Type B pancreatic cell (in vitro differentiated cells): ENCODE measurements around the gene CFAP221. TPM values are rescaled to one million over a fixed set of nuclear protein-coding genes. Genes with fewer than 3 reads are reported as not detected.

Experiments used
- DNase-seq: peaks from one replicate; pipeline ENCODE4 v3.0.0; 2021; ENCODE audit warnings: mixed read lengths; ENCODE audit not compliant: unreplicated experiment; ENCODE audit errors: extremely low spot score
- H3K27ac Mint-ChIP-seq: 2 replicates; pipeline ENCODE4 v1.8.0; 2021; ENCODE audit warnings: mild to moderate bottlenecking, mixed read lengths
- H3K27me3 Mint-ChIP-seq: 2 replicates; pipeline ENCODE4 v1.8.0; 2021; ENCODE audit warnings: mixed read lengths
- H3K36me3 Mint-ChIP-seq: 2 replicates; pipeline ENCODE4 v1.8.0; 2021; ENCODE audit warnings: mixed read lengths
- H3K4me1 Mint-ChIP-seq: one replicate; pipeline ENCODE4 v1.8.0; 2021; ENCODE audit warnings: mixed read lengths; ENCODE audit not compliant: unreplicated experiment
- H3K4me3 Mint-ChIP-seq: 2 replicates; pipeline ENCODE4 v1.8.0; 2021; ENCODE audit warnings: mild to moderate bottlenecking, mixed read lengths
- H3K9me3 Mint-ChIP-seq: 2 replicates; pipeline ENCODE4 v1.8.0; 2021; ENCODE audit warnings: mixed read lengths
- total RNA-seq: library from RNA; stranded (reverse); gene quantifications from 2 replicates; pipeline ENCODE4 v1.2.1, GENCODE V29; 2021; ENCODE audit warnings: low replicate concordance
- TF ChIP-seq, protein P1 (sequence below): fragments of 200-600 bp; sonication (generic); conservative IDR thresholded peaks from 2 replicates; pipeline ENCODE4 v1.5.0; 2021; ENCODE audit warnings: antibody characterized with exemption, mild to moderate bottlenecking

The CFAP221 gene
- total RNA-seq, 1 donor from 2014 or later, result 4.8 TPM

DNA sequence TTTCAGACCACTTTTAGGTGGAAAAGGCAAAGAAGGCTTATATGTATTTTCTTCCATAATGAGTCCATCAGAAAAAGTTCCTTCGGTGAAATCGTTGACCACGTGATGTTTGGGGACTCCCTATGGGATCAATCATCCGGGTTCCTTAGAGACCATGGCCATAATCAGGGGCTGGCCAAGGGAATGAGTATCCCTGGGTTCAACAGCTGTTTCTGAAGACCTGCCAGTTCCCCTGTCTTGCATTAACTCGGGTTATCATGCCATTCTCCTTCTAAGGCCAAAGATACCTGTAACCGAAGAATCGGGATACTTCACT is 116.1 kb downstream of the CFAP221 start:
- TF ChIP-seq, protein P1, sequence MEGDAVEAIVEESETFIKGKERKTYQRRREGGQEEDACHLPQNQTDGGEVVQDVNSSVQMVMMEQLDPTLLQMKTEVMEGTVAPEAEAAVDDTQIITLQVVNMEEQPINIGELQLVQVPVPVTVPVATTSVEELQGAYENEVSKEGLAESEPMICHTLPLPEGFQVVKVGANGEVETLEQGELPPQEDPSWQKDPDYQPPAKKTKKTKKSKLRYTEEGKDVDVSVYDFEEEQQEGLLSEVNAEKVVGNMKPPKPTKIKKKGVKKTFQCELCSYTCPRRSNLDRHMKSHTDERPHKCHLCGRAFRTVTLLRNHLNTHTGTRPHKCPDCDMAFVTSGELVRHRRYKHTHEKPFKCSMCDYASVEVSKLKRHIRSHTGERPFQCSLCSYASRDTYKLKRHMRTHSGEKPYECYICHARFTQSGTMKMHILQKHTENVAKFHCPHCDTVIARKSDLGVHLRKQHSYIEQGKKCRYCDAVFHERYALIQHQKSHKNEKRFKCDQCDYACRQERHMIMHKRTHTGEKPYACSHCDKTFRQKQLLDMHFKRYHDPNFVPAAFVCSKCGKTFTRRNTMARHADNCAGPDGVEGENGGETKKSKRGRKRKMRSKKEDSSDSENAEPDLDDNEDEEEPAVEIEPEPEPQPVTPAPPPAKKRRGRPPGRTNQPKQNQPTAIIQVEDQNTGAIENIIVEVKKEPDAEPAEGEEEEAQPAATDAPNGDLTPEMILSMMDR, result peak; percentile 6
- Mint-ChIP-seq H3K4me3 (no peak overlapping the region), H3K9me3 (peaks cover 9% of the 10 kb centered on the region), H3K36me3 (no peaks in the 10 kb centered on the region), H3K4me1 (peaks cover 4% of the 10 kb centered on the region), H3K27ac (no peak overlapping the region), H3K27me3 (peaks cover 1% of the 10 kb centered on the region)
- no peak for DNase-seq

GRCh38 chr2:119662297-119662696 is 118.0 kb downstream of the CFAP221 start:
- Mint-ChIP-seq H3K36me3 (no peaks in the 10 kb centered on the region), H3K27ac (no peak overlapping the region), H3K27me3 (peaks cover 8% of the 10 kb centered on the region), H3K4me1 (peaks cover 4% of the 10 kb centered on the region), H3K9me3 (peaks cover 9% of the 10 kb centered on the region), H3K4me3 (no peak overlapping the region)
- DNase-seq, result no peak
- TF ChIP-seq, protein P1, result no peak

DNA sequence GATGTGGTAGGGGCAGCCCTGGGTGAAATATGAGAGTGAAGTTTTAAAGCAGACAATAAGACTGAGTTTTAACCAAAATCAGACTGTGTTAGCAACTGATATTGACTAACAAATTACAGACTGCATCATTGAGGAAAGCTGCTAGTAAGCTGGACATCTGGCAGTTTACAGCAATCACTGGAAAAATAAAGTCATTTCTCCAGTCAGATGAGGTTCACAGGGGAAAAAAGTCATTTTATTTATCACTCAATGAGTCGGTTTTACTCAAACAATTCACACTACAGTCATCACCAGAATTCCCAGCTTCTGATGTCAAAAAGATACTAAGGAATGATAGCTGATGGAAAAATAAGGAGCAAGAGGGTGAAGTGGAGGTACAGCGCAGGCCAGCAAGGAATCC is 124.3 kb downstream of the CFAP221 start:
- no peaks in the 10 kb centered on the region for H3K36me3 Mint-ChIP-seq
- peaks cover under 1% of the 10 kb centered on the region for H3K9me3 Mint-ChIP-seq
- no peak overlapping the region for H3K27ac Mint-ChIP-seq
- TF ChIP-seq, protein P1, result no peak
- no peak for DNase-seq
- no peaks in the 10 kb centered on the region for H3K4me1 Mint-ChIP-seq
- peaks cover 8% of the 10 kb centered on the region for H3K27me3 Mint-ChIP-seq
- no peak overlapping the region for H3K4me3 Mint-ChIP-seq

DNA sequence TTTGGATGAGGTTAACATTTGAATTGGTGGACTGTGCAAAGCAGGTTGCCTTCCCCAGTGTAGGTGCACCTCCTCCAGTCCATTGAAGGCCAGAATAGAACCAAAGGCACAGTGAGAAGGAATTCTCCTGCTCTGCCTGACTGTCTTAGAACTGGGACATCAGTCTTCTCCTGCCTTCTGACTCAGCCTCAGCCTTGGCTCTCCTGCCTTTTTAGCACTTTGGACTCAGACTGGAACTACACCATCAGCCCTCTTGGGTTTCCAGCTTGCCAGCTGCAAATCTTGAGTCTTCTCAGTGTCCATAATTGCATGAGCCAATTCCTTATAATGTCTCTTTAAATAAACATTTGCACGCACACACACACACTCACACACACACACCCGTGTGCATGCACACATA is 126.8 kb downstream of the CFAP221 start:
- Mint-ChIP-seq H3K9me3 (no peaks in the 10 kb centered on the region), H3K4me1 (no peaks in the 10 kb centered on the region), H3K27ac (no peak overlapping the region), H3K36me3 (no peaks in the 10 kb centered on the region), H3K27me3 (peaks cover 2% of the 10 kb centered on the region), H3K4me3 (no peak overlapping the region)
- TF ChIP-seq, protein P1, result no peak
- DNase-seq, result no peak

DNA sequence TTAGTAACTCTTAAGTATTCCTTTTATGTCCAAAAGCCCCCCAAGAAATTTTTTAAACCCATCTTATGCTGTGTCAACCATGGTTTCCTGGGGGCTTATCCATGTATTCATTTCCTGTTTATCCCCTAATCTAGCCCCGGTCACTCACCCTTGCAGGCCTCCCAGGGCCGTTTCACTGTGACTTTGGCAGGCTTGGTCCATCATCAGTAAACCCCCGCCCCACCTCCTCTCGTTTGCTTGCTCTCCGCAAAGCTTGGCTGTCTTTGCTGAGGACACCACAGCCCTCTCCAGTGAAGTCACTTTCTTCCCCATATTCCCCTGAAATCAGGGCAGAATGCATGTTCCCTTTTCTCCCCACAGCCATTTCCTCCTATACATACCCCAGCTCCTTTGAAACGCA is 127.5 kb downstream of the CFAP221 start:
- Mint-ChIP-seq H3K9me3 (no peaks in the 10 kb centered on the region), H3K4me1 (no peaks in the 10 kb centered on the region), H3K36me3 (no peaks in the 10 kb centered on the region), H3K27ac (no peak overlapping the region), H3K4me3 (no peak overlapping the region), H3K27me3 (no peaks in the 10 kb centered on the region)
- no peak for DNase-seq
- TF ChIP-seq, protein P1, result no peak

- H3K4me1 Mint-ChIP-seq, result no peaks in the 10 kb centered on the region
- no peak overlapping the region for H3K4me3 Mint-ChIP-seq
- H3K27ac Mint-ChIP-seq, result no peak overlapping the region
- H3K9me3 Mint-ChIP-seq, result no peaks in the 10 kb centered on the region
- DNase-seq, result no peak
- TF ChIP-seq, protein P1, result no peak
- H3K36me3 Mint-ChIP-seq, result no peaks in the 10 kb centered on the region
- H3K27me3 Mint-ChIP-seq, result no peaks in the 10 kb centered on the region
Measured at GRCh38 chr2:119672161-119672862, 128.1 kb downstream of the CFAP221 start.
